OCI-LY1 (cell line): ENCODE results near the gene DTNBP1.

Experiments used
- EZH2 ChIP-seq: fragments of 200-600 bp; sonication (generic), shearing (Covaris generic); IDR thresholded peaks from 2 replicates; pipeline ENCODE4 v1.8.0; 2017; ENCODE audit warnings: borderline replicate concordance, mixed run types, mild to moderate bottlenecking, antibody characterized with exemption, low read length, moderate library complexity, mixed read lengths
- TF ChIP-seq, protein P1 (sequence below): fragments of 200-600 bp; sonication (generic), shearing (Covaris generic); IDR thresholded peaks from 2 replicates; pipeline ENCODE4 v1.5.1; 2017; ENCODE audit warnings: mild to moderate bottlenecking, antibody characterized with exemption, low read length, moderate library complexity, mixed read lengths

DNA sequence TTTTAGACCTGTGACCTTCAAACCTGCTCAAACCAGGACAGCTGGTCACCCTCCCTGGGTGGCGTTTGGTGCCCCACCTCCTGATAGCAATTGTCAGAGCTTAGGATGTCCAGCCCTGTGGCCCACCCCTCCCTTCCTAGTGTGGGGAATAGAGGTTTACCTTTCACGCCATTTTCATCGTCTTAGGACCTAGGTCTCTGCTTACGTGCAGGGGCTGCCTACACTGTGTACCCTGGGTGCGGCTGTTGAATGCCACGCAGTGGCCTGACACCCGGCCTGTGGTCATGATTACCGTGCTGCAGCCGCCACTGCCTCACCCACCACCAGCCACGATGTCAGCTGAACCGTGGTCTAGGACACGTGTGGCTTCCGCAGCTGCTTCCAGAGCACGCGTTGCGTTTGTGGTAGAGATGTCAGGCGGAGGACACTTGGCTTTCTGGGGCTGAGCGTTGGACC, 157.3 kb downstream of the DTNBP1 start:
- TF ChIP-seq, protein P1, sequence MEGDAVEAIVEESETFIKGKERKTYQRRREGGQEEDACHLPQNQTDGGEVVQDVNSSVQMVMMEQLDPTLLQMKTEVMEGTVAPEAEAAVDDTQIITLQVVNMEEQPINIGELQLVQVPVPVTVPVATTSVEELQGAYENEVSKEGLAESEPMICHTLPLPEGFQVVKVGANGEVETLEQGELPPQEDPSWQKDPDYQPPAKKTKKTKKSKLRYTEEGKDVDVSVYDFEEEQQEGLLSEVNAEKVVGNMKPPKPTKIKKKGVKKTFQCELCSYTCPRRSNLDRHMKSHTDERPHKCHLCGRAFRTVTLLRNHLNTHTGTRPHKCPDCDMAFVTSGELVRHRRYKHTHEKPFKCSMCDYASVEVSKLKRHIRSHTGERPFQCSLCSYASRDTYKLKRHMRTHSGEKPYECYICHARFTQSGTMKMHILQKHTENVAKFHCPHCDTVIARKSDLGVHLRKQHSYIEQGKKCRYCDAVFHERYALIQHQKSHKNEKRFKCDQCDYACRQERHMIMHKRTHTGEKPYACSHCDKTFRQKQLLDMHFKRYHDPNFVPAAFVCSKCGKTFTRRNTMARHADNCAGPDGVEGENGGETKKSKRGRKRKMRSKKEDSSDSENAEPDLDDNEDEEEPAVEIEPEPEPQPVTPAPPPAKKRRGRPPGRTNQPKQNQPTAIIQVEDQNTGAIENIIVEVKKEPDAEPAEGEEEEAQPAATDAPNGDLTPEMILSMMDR: no peak
- no peak for TF ChIP-seq EZH2
